SK-N-SH treated with all-trans-retinoic acid at 6 μM for 48 hours (cell line): ENCODE measurements around the gene SMYD3.

Experiments
- BACH2 ChIP-seq: fragments of 250-450 bp; sonication (Bioruptor Pico); IDR thresholded peaks from 2 replicates; pipeline ENCODE4 v1.9.0; 2021; ENCODE audit warnings: mild to moderate bottlenecking, borderline replicate concordance
- ESRRG ChIP-seq: fragments of 250-450 bp; sonication (Bioruptor Pico); IDR thresholded peaks from 2 replicates; pipeline ENCODE4 v1.6.1; 2021; ENCODE audit warnings: mild to moderate bottlenecking
- ISL1 ChIP-seq: fragments of 250-450 bp; sonication (Bioruptor Pico); IDR thresholded peaks from 2 replicates; pipeline ENCODE4 v2.1.2; 2022; ENCODE audit warnings: mild to moderate bottlenecking, moderate library complexity
- PATZ1 ChIP-seq: fragments of 250-450 bp; sonication (Bioruptor Pico); IDR thresholded peaks from 2 replicates; pipeline ENCODE4 v1.8.0; 2020; ENCODE audit warnings: mild to moderate bottlenecking, moderate library complexity, borderline replicate concordance
- ZFP30 ChIP-seq: fragments of 450-650 bp; formaldehyde crosslinking; IDR thresholded peaks from 2 replicates; pipeline ENCODE4 v1.5.0; 2022; ENCODE audit warnings: mild to moderate bottlenecking, moderate library complexity
- ZNF70 ChIP-seq: fragments of 450-650 bp; formaldehyde crosslinking; IDR thresholded peaks from 2 replicates; pipeline ENCODE4 v1.5.0; 2020; ENCODE audit warnings: mild to moderate bottlenecking, moderate library complexity
- ZNF8 ChIP-seq: fragments of 450-650 bp; formaldehyde crosslinking; IDR thresholded peaks from 2 replicates; pipeline ENCODE4 v1.5.0; 2020; ENCODE audit warnings: mild to moderate bottlenecking, moderate library complexity

- TF ChIP-seq ZFP30 (no peak), BACH2 (CRISPR knock-in tag) (no peak), PATZ1 (no peak), ESRRG (CRISPR knock-in tag) (no peak), ZNF8 (CRISPR knock-in tag) (no peak), ISL1 (CRISPR knock-in tag) (no peak), ZNF70 (CRISPR knock-in tag) (no peak)
Observed at GRCh38 chr1:245742896-245743295, 764.2 kb downstream of the SMYD3 start.
